ENCODE measurements around the gene YBX2.

Gene YBX2

GRCh38 chr17:7328840-7329373 lies 34.5 kb upstream of the YBX2 start, which contains the start of gene NEURL4:
Gene NEURL4 (minus strand): TSS chr17:7329335. CDS start chr17:7329312, 23 bp downstream.
- H3K9me3 ChIP-seq (ENCODE audit: control insufficient read depth, insufficient read depth, low read depth, low read length) = no peaks in the 10 kb centered on the region
- POLR2A ChIA-PET = interaction anchor here (0.7 to 2.9 kb wide), 34 partner anchors 9 to 1100 kb away, joined by 3 to 42 read pairs (median 7); partner anchors contain the start of genes EFNB3, FXR2, GABARAP and GPS2
- peak within 1 kb of the TSS; percentile 64 for H3K4me3 ChIP-seq (ENCODE audit: low read depth, low read length)
- CTCF ChIA-PET = interaction anchor here (0.7 to 2.8 kb wide), 11 partner anchors 15 to 278 kb away, joined by 3 to 29 read pairs (median 4); partner anchors contain the start of genes SENP3, TMEM102, TMEM95 and ZBTB4
- peaks cover 9% of the 10 kb centered on the region for H3K4me1 ChIP-seq (ENCODE audit: control insufficient read depth, insufficient read depth, low read length)
- peaks cover 7 to 34% of the 10 kb centered on the region in 2 experiments; a peak in 2 of 3 replicates for H3K36me3 ChIP-seq (ENCODE audit: control insufficient read depth in 2 of 2, insufficient read depth in 1 of 2, low read length in 2 of 2)
- peak within 1 kb of the TSS; percentile 86 for H3K27ac ChIP-seq (ENCODE audit: extremely low read depth, low read depth, low read length)
- TF ChIP-seq ZNF335 (tag by site-specific recombination; conservative IDR thresholded peaks at IDR 0.05) (peak; percentile 69), GLI2 (tag by site-specific recombination; IDR thresholded peaks at IDR 0.05; ENCODE audit: borderline replicate concordance, low read depth) (no peak), ZSCAN30 (tag by site-specific recombination; IDR thresholded peaks at IDR 0.05) (no peak), ZNF76 (tag by site-specific recombination; IDR thresholded peaks at IDR 0.05; ENCODE audit: borderline replicate concordance, low read depth) (0 out of 2 replicates have a peak, but pooled peaks have one; percentile 12), ZBTB11 (tag by site-specific recombination; conservative IDR thresholded peaks at IDR 0.05; ENCODE audit: low read depth) (peak; percentile 40), GLI4 (tag by site-specific recombination; IDR thresholded peaks at IDR 0.05) (0 out of 2 replicates have a peak, but pooled peaks have one; percentile 10), ZNF571 (tag by site-specific recombination; IDR thresholded peaks at IDR 0.05) (no peak), ZBTB26 (tag by site-specific recombination; optimal IDR thresholded peaks at IDR 0.05) (peak; percentile 6), ZBTB48 (tag by site-specific recombination; IDR thresholded peaks at IDR 0.05) (no peak), PRDM10 (tag by site-specific recombination; IDR thresholded peaks at IDR 0.05) (no peak), PRDM1 (tag by site-specific recombination; IDR thresholded peaks at IDR 0.05) (no peak), ZNF544 (tag by site-specific recombination; IDR thresholded peaks at IDR 0.05) (no peak), ZNF148 (tag by site-specific recombination; IDR thresholded peaks at IDR 0.05; ENCODE audit: borderline replicate concordance) (no peak), ZNF248 (tag by site-specific recombination; IDR thresholded peaks at IDR 0.05) (no peak), ZNF132 (tag by site-specific recombination; IDR thresholded peaks at IDR 0.05; ENCODE audit: borderline replicate concordance) (no peak), ZNF16 (tag by site-specific recombination; IDR thresholded peaks at IDR 0.05; ENCODE audit: low read depth) (no peak), SALL2 (tag by site-specific recombination; IDR thresholded peaks at IDR 0.05; ENCODE audit: borderline replicate concordance) (no peak), ZNF239 (tag by site-specific recombination; IDR thresholded peaks at IDR 0.05) (no peak)
- TF ChIP-seq, protein P1, sequence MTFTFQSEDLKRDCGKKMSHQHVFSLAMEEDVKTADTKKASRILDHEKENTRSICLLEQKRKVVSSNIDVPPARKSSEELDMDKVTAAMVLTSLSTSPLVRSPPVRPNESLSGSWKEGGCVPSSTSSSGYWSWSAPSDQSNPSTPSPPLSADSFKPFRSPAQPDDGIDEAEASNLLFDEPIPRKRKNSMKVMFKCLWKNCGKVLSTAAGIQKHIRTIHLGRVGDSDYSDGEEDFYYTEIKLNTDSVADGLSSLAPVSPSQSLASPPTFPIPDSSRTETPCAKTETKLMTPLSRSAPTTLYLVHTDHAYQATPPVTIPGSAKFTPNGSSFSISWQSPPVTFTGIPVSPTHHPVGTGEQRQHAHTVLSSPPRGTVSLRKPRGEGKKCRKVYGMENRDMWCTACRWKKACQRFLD (tag by site-specific recombination; IDR thresholded peaks at IDR 0.05) = no peak
- TF ChIP-seq, protein P2, sequence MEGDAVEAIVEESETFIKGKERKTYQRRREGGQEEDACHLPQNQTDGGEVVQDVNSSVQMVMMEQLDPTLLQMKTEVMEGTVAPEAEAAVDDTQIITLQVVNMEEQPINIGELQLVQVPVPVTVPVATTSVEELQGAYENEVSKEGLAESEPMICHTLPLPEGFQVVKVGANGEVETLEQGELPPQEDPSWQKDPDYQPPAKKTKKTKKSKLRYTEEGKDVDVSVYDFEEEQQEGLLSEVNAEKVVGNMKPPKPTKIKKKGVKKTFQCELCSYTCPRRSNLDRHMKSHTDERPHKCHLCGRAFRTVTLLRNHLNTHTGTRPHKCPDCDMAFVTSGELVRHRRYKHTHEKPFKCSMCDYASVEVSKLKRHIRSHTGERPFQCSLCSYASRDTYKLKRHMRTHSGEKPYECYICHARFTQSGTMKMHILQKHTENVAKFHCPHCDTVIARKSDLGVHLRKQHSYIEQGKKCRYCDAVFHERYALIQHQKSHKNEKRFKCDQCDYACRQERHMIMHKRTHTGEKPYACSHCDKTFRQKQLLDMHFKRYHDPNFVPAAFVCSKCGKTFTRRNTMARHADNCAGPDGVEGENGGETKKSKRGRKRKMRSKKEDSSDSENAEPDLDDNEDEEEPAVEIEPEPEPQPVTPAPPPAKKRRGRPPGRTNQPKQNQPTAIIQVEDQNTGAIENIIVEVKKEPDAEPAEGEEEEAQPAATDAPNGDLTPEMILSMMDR (tag by site-specific recombination; IDR thresholded peaks at IDR 0.05) = peak; percentile 86
- TF ChIP-seq, protein P3, sequence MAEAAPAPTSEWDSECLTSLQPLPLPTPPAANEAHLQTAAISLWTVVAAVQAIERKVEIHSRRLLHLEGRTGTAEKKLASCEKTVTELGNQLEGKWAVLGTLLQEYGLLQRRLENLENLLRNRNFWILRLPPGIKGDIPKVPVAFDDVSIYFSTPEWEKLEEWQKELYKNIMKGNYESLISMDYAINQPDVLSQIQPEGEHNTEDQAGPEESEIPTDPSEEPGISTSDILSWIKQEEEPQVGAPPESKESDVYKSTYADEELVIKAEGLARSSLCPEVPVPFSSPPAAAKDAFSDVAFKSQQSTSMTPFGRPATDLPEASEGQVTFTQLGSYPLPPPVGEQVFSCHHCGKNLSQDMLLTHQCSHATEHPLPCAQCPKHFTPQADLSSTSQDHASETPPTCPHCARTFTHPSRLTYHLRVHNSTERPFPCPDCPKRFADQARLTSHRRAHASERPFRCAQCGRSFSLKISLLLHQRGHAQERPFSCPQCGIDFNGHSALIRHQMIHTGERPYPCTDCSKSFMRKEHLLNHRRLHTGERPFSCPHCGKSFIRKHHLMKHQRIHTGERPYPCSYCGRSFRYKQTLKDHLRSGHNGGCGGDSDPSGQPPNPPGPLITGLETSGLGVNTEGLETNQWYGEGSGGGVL (tag by site-specific recombination; IDR thresholded peaks at IDR 0.05) = no peak

Measured in HEK293 (cell line).